ENCODE measurements around the gene SCRT2. TPM values are rescaled to one million over a fixed set of nuclear protein-coding genes. Genes with fewer than 3 reads are reported as not detected.

SCRT2 gene
- total RNA-seq, 1 experiment from 2014 or later: 0.20 TPM

DNA sequence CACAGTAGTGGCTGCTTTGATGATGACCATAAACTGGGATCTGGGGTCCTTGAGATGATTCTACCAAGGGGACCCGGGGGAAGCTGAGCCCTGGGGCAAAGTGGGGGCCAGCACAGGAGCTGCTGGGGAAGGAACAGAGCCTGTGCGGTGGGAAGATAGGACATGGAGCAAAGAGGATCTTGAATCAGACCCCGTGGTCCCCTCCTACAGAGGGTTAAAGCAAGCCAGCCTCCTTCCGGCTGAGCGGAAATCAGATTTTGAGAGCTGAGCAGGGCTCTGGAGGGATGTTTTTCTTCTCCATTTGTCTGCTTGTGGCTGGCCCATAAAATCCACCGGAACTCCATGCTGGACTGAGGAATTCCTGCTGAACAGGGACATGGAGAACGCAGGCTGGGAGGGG lies 55.4 kb downstream of the SCRT2 start:
- no peaks in the 10 kb centered on the region; the same call in 1 of the 2 replicates for H3K27me3 Mint-ChIP-seq (ENCODE audit: low read depth)
- ATAC-seq (no peak), DNase-seq (ENCODE audit: low spot score) (no peak)
- H3K4me1 Mint-ChIP-seq: peaks cover 18% of the 10 kb centered on the region
- TF ChIP-seq, protein P1, sequence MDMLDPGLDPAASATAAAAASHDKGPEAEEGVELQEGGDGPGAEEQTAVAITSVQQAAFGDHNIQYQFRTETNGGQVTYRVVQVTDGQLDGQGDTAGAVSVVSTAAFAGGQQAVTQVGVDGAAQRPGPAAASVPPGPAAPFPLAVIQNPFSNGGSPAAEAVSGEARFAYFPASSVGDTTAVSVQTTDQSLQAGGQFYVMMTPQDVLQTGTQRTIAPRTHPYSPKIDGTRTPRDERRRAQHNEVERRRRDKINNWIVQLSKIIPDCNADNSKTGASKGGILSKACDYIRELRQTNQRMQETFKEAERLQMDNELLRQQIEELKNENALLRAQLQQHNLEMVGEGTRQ (CRISPR knock-in tag; IDR thresholded peaks at IDR 0.05): no peak
- TF ChIP-seq, protein P2, sequence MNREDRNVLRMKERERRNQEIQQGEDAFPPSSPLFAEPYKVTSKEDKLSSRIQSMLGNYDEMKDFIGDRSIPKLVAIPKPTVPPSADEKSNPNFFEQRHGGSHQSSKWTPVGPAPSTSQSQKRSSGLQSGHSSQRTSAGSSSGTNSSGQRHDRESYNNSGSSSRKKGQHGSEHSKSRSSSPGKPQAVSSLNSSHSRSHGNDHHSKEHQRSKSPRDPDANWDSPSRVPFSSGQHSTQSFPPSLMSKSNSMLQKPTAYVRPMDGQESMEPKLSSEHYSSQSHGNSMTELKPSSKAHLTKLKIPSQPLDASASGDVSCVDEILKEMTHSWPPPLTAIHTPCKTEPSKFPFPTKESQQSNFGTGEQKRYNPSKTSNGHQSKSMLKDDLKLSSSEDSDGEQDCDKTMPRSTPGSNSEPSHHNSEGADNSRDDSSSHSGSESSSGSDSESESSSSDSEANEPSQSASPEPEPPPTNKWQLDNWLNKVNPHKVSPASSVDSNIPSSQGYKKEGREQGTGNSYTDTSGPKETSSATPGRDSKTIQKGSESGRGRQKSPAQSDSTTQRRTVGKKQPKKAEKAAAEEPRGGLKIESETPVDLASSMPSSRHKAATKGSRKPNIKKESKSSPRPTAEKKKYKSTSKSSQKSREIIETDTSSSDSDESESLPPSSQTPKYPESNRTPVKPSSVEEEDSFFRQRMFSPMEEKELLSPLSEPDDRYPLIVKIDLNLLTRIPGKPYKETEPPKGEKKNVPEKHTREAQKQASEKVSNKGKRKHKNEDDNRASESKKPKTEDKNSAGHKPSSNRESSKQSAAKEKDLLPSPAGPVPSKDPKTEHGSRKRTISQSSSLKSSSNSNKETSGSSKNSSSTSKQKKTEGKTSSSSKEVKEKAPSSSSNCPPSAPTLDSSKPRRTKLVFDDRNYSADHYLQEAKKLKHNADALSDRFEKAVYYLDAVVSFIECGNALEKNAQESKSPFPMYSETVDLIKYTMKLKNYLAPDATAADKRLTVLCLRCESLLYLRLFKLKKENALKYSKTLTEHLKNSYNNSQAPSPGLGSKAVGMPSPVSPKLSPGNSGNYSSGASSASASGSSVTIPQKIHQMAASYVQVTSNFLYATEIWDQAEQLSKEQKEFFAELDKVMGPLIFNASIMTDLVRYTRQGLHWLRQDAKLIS (CRISPR knock-in tag; IDR thresholded peaks at IDR 0.05; ENCODE audit: borderline replicate concordance): no peak
- no peak for TF ChIP-seq JAZF1 (CRISPR knock-in tag; IDR thresholded peaks at IDR 0.05)
- TF ChIP-seq, protein P3, sequence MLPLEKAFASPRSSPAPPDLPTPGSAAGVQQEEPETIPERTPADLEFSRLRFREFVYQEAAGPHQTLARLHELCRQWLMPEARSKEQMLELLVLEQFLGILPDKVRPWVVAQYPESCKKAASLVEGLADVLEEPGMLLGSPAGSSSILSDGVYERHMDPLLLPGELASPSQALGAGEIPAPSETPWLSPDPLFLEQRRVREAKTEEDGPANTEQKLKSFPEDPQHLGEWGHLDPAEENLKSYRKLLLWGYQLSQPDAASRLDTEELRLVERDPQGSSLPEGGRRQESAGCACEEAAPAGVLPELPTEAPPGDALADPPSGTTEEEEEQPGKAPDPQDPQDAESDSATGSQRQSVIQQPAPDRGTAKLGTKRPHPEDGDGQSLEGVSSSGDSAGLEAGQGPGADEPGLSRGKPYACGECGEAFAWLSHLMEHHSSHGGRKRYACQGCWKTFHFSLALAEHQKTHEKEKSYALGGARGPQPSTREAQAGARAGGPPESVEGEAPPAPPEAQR (CRISPR knock-in tag; IDR thresholded peaks at IDR 0.05): no peak
- TF ChIP-seq SMAD4 (CRISPR knock-in tag; IDR thresholded peaks at IDR 0.05): no peak
- TF ChIP-seq, protein P4, sequence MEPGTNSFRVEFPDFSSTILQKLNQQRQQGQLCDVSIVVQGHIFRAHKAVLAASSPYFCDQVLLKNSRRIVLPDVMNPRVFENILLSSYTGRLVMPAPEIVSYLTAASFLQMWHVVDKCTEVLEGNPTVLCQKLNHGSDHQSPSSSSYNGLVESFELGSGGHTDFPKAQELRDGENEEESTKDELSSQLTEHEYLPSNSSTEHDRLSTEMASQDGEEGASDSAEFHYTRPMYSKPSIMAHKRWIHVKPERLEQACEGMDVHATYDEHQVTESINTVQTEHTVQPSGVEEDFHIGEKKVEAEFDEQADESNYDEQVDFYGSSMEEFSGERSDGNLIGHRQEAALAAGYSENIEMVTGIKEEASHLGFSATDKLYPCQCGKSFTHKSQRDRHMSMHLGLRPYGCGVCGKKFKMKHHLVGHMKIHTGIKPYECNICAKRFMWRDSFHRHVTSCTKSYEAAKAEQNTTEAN (CRISPR knock-in tag; IDR thresholded peaks at IDR 0.05): no peak
- TF ChIP-seq, protein P5, sequence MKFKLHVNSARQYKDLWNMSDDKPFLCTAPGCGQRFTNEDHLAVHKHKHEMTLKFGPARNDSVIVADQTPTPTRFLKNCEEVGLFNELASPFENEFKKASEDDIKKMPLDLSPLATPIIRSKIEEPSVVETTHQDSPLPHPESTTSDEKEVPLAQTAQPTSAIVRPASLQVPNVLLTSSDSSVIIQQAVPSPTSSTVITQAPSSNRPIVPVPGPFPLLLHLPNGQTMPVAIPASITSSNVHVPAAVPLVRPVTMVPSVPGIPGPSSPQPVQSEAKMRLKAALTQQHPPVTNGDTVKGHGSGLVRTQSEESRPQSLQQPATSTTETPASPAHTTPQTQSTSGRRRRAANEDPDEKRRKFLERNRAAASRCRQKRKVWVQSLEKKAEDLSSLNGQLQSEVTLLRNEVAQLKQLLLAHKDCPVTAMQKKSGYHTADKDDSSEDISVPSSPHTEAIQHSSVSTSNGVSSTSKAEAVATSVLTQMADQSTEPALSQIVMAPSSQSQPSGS (CRISPR knock-in tag; IDR thresholded peaks at IDR 0.05; ENCODE audit: borderline replicate concordance, low read depth): no peak
- TF ChIP-seq RORB (CRISPR knock-in tag; IDR thresholded peaks at IDR 0.05): no peak
- no peak for TF ChIP-seq ZBTB21 (CRISPR knock-in tag; IDR thresholded peaks at IDR 0.05; ENCODE audit: borderline replicate concordance)
- no peak for TF ChIP-seq NR3C1 (CRISPR knock-in tag; conservative IDR thresholded peaks at IDR 0.05; ENCODE audit: low read depth)
- TF ChIP-seq NFYB (CRISPR knock-in tag; conservative IDR thresholded peaks at IDR 0.05; ENCODE audit: low read depth): no peak
- TF ChIP-seq HMGA2 (CRISPR knock-in tag; IDR thresholded peaks at IDR 0.05): no peak
- TF ChIP-seq NR2C2 (CRISPR knock-in tag; IDR thresholded peaks at IDR 0.05): no peak
- no peak for TF ChIP-seq NR1H2 (CRISPR knock-in tag; IDR thresholded peaks at IDR 0.05)
- TF ChIP-seq, protein P6, sequence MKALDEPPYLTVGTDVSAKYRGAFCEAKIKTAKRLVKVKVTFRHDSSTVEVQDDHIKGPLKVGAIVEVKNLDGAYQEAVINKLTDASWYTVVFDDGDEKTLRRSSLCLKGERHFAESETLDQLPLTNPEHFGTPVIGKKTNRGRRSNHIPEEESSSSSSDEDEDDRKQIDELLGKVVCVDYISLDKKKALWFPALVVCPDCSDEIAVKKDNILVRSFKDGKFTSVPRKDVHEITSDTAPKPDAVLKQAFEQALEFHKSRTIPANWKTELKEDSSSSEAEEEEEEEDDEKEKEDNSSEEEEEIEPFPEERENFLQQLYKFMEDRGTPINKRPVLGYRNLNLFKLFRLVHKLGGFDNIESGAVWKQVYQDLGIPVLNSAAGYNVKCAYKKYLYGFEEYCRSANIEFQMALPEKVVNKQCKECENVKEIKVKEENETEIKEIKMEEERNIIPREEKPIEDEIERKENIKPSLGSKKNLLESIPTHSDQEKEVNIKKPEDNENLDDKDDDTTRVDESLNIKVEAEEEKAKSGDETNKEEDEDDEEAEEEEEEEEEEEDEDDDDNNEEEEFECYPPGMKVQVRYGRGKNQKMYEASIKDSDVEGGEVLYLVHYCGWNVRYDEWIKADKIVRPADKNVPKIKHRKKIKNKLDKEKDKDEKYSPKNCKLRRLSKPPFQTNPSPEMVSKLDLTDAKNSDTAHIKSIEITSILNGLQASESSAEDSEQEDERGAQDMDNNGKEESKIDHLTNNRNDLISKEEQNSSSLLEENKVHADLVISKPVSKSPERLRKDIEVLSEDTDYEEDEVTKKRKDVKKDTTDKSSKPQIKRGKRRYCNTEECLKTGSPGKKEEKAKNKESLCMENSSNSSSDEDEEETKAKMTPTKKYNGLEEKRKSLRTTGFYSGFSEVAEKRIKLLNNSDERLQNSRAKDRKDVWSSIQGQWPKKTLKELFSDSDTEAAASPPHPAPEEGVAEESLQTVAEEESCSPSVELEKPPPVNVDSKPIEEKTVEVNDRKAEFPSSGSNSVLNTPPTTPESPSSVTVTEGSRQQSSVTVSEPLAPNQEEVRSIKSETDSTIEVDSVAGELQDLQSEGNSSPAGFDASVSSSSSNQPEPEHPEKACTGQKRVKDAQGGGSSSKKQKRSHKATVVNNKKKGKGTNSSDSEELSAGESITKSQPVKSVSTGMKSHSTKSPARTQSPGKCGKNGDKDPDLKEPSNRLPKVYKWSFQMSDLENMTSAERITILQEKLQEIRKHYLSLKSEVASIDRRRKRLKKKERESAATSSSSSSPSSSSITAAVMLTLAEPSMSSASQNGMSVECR (CRISPR knock-in tag; IDR thresholded peaks at IDR 0.05; ENCODE audit: borderline replicate concordance): no peak
- ChIA-PET CTCF (interaction anchor here (0.8 kb wide), 1 partner anchor 47 kb away, joined by 3 read pairs; no protein-coding TSS in a partner anchor), POLR2A (no interaction called here)
- H3K4me3 Mint-ChIP-seq: no peak overlapping the region
- no peak overlapping the region for H3K27ac Mint-ChIP-seq
- H3K9me3 Mint-ChIP-seq: peaks cover 13% of the 10 kb centered on the region
- H3K36me3 Mint-ChIP-seq: no peaks in the 10 kb centered on the region
